K562 (cell line): ENCODE measurements around the gene CYSTM1. TPM values are rescaled to one million over a fixed set of nuclear protein-coding genes. Genes with fewer than 3 reads are reported as not detected.

ENCODE experiments used
- BRF1 ChIP-seq: IDR thresholded peaks from 3 replicates; pipeline ENCODE4 v1.6.1; 2011; ENCODE audit warnings: borderline replicate concordance, mild to moderate bottlenecking; ENCODE audit not compliant: insufficient read length; ENCODE audit errors: extremely low read depth
- ELF1 ChIP-seq: fragments of 200-800 bp; sonication (Bioruptor generic); IDR thresholded peaks from 2 replicates; pipeline ENCODE4 v1.6.1; 2016; ENCODE audit warnings: missing genetic modification characterization, missing compliant biosample characterization
- ETV1 ChIP-seq: fragments of 450-650 bp; conservative IDR thresholded peaks from 2 replicates; pipeline ENCODE4 v1.6.1; 2016; ENCODE audit warnings: missing genetic modification characterization, control low read depth, low read depth, missing compliant biosample characterization
- GATA2 ChIP-seq: sonication (generic); formaldehyde crosslinking; IDR thresholded peaks from 2 replicates; pipeline ENCODE4 v1.4.0; 2020; ENCODE audit warnings: mild to moderate bottlenecking, missing genetic modification reagents
- GTF2E2 ChIP-seq: fragments of 200-800 bp; sonication (Bioruptor generic); IDR thresholded peaks from 2 replicates; pipeline ENCODE4 v1.6.1; 2016; ENCODE audit warnings: missing genetic modification characterization, missing compliant biosample characterization
- HDAC1 ChIP-seq, 2 experiments: fragments of 450-650 bp; IDR thresholded peaks; 2 replicates each; pipeline ENCODE4 v1.6.1; 2016 to 2017; ENCODE audit warnings: inconsistent platforms in 1 of 2, mild to moderate bottlenecking in 1 of 2, moderate library complexity in 1 of 2
- HDAC2 ChIP-seq: fragments of 450-650 bp; IDR thresholded peaks from 2 replicates; pipeline ENCODE4 v1.6.1; 2016; ENCODE audit warnings: mild to moderate bottlenecking
- MTA1 ChIP-seq: fragments of 450-650 bp; IDR thresholded peaks from 2 replicates; pipeline ENCODE4 v1.6.1; 2017; ENCODE audit warnings: borderline replicate concordance
- NCOA1 ChIP-seq: fragments of 450-650 bp; IDR thresholded peaks from 2 replicates; pipeline ENCODE4 v1.6.1; 2016; ENCODE audit warnings: low read depth
- NR2C1 ChIP-seq, 2 experiments: fragments of 450-650 bp; IDR thresholded peaks; 2 replicates each; pipeline ENCODE4 v1.6.1; 2017; ENCODE audit warnings: mild to moderate bottlenecking in 2 of 2, antibody characterized with exemption in 1 of 2, inconsistent platforms in 1 of 2, missing compliant biosample characterization in 1 of 2, missing genetic modification characterization in 1 of 2
- POLR2H ChIP-seq: IDR thresholded peaks from 2 replicates; pipeline ENCODE4 v1.6.1; 2016; ENCODE audit warnings: missing genetic modification characterization, low read depth, mild to moderate bottlenecking, control low read depth, missing compliant biosample characterization, moderate library complexity
- SIX5 ChIP-seq, 2 experiments: IDR thresholded peaks; 2 replicates each; pipeline ENCODE4 v1.6.1; 2011; ENCODE audit warnings: low read length in 2 of 2, borderline replicate concordance in 1 of 2, low read depth in 1 of 2, mild to moderate bottlenecking in 1 of 2, moderate library complexity in 1 of 2; ENCODE audit not compliant: insufficient read depth in 1 of 2
- SP1 ChIP-seq: sonication (generic); formaldehyde crosslinking; IDR thresholded peaks from 2 replicates; pipeline ENCODE4 v1.8.1; 2022; ENCODE audit warnings: mild to moderate bottlenecking, missing genetic modification reagents
- TBL1XR1 ChIP-seq, 2 experiments: IDR thresholded peaks; 2 replicates each; pipeline ENCODE4 v1.6.1; 2012; ENCODE audit warnings: improper control_type of control experiment in 2 of 2, low read length in 2 of 2, mild to moderate bottlenecking in 1 of 2
- TEAD2 ChIP-seq: fragments of 450-650 bp; IDR thresholded peaks from 2 replicates; pipeline ENCODE4 v1.6.1; 2016; ENCODE audit warnings: missing genetic modification characterization, control low read depth, missing compliant biosample characterization
- ZBTB7A ChIP-seq: IDR thresholded peaks from 2 replicates; pipeline ENCODE4 v1.6.1; 2011; ENCODE audit warnings: low read depth, mild to moderate bottlenecking, low read length, moderate library complexity, borderline replicate concordance; ENCODE audit not compliant: control insufficient read depth
- ZC3H11A ChIP-seq: IDR thresholded peaks from 2 replicates; pipeline ENCODE4 v1.6.1; 2012; ENCODE audit warnings: low read depth, low read length, improper control_type of control experiment
- ZNF175 ChIP-seq: fragments of 200-800 bp; sonication (Bioruptor generic); IDR thresholded peaks from 2 replicates; pipeline ENCODE4 v1.6.1; 2016; ENCODE audit warnings: low read depth, mild to moderate bottlenecking, missing genetic modification characterization, missing compliant biosample characterization
- ZNF316 ChIP-seq: fragments of 450-650 bp; IDR thresholded peaks from 2 replicates; pipeline ENCODE4 v1.6.1; 2016
- ZNF384 ChIP-seq: IDR thresholded peaks from 2 replicates; pipeline ENCODE4 v1.6.1; 2012; ENCODE audit warnings: low read depth, low read length, improper control_type of control experiment
- ZNF583 ChIP-seq: fragments of 250-450 bp; sonication (Bioruptor Pico); IDR thresholded peaks from 2 replicates; pipeline ENCODE4 v1.4.0; 2020
- ZNF695 ChIP-seq: fragments of 450-650 bp; formaldehyde crosslinking; IDR thresholded peaks from 2 replicates; pipeline ENCODE4 v1.4.0; 2020; ENCODE audit warnings: mild to moderate bottlenecking, moderate library complexity
- polyA plus RNA-seq, 8 experiments: library from polyadenylated mRNA; depleted of rRNA in 4 of 8; stranded (reverse) in 5 of 8; unstranded in 3 of 8; fragments of >200 nt; fragmentation: Nextera tagmentation in 2 of 8; fragmentation: Illumina TruSeq in 1 of 8; extraction: Ambion mirVana in 2 of 8; extraction: Trizol in 1 of 8; gene quantifications; 2 replicates each; pipeline versions ENCODE4 v1.2.1 to v1.2.3, GENCODE V29; 2011 to 2014; ENCODE audit warnings: inconsistent platforms in 1 of 8, missing spikeins in 1 of 8
- total RNA-seq, 7 experiments: library from RNA; depleted of rRNA in 6 of 7; stranded (reverse); fragments of >200 nt in 6 of 7; fragmentation: Illumina TruSeq in 2 of 7; extraction: Trizol in 2 of 7; gene quantifications; 2 replicates each; pipeline versions ENCODE4 v1.2.1 to v1.2.3, GENCODE V29; 2011 to 2021; ENCODE audit warnings: low replicate concordance in 1 of 7
- TF ChIP-seq, protein P1 (sequence below), 2 experiments: fragments of 450-650 bp; IDR thresholded peaks; 2 replicates each; pipeline ENCODE4 v1.6.1; 2018; ENCODE audit warnings: mild to moderate bottlenecking in 2 of 2, low read depth in 1 of 2; ENCODE audit not compliant: partially characterized antibody in 2 of 2

The CYSTM1 gene
- total and polyA plus RNA-seq, 9 of the 15 experiments (the other 6 are each of a cell fraction or from before 2014, with no cell fraction given): 76.1 to 422 (median 108) TPM

DNA sequence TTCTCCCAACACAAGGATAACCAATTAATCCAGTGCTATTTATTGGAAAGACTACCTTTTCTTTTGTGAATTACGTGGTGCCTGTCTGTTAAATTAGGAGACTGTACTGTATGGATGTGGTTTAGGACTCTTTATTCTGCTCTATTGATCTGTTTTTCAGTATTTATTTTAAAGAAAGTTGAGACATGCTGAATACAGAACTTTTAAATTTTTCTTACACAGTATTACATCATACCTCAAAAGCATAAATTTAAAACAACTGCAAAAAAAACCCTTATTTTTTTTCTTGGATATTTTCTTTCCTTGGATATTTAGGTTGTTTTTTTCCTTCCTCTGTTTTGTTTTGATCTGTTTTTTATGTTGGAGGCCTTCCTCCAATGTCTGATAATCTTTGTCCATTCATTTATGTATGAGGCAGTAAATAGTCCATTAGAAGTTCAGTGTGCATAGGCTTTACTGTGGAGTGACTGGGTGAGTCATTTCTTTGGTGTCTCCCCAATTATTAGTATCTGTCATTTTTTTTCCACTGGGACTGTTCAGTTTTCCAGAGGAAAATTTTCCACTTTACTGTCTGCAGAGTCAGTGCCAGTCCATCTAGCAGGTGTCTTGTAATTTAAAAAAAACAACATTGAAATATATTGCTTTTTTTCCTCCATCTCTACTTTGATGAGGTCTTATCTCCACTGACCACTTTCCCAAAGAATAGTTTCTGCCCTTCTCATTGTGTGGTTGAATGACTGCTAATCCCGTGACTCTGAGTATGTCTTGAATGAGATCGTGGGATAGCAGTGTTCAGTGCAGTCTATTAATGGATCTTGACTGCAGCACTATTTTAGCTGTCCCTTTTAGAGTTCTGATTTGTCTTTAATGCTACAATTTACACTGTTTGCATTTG lies 15.2 kb downstream of the CYSTM1 start (continued):
- TF ChIP-seq BRF1: no peak
- no peak for TF ChIP-seq ZNF384
- TF ChIP-seq GTF2E2 (tag): peak; percentile 25; the same call in 1 of the 2 replicates
- TF ChIP-seq NCOA1: 0 out of 2 replicates have a peak, but pooled peaks have one; percentile 35
- no peak for TF ChIP-seq ZNF316
- TF ChIP-seq HDAC1 (IDR thresholded peaks at IDR 0.05): peak in 1 of 2 experiments; percentile 55; a peak in 1 of 4 replicates
- TF ChIP-seq, protein P1, sequence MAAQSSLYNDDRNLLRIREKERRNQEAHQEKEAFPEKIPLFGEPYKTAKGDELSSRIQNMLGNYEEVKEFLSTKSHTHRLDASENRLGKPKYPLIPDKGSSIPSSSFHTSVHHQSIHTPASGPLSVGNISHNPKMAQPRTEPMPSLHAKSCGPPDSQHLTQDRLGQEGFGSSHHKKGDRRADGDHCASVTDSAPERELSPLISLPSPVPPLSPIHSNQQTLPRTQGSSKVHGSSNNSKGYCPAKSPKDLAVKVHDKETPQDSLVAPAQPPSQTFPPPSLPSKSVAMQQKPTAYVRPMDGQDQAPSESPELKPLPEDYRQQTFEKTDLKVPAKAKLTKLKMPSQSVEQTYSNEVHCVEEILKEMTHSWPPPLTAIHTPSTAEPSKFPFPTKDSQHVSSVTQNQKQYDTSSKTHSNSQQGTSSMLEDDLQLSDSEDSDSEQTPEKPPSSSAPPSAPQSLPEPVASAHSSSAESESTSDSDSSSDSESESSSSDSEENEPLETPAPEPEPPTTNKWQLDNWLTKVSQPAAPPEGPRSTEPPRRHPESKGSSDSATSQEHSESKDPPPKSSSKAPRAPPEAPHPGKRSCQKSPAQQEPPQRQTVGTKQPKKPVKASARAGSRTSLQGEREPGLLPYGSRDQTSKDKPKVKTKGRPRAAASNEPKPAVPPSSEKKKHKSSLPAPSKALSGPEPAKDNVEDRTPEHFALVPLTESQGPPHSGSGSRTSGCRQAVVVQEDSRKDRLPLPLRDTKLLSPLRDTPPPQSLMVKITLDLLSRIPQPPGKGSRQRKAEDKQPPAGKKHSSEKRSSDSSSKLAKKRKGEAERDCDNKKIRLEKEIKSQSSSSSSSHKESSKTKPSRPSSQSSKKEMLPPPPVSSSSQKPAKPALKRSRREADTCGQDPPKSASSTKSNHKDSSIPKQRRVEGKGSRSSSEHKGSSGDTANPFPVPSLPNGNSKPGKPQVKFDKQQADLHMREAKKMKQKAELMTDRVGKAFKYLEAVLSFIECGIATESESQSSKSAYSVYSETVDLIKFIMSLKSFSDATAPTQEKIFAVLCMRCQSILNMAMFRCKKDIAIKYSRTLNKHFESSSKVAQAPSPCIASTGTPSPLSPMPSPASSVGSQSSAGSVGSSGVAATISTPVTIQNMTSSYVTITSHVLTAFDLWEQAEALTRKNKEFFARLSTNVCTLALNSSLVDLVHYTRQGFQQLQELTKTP (IDR thresholded peaks at IDR 0.05; ENCODE audit: low read depth in 1 of 2, partially characterized antibody in 2 of 2): peak in 1 of 2 experiments; percentile 76
- no peak for TF ChIP-seq NR2C1 (IDR thresholded peaks at IDR 0.05)
- TF ChIP-seq NR2C1 (tag; IDR thresholded peaks at IDR 0.05): 0 out of 2 replicates have a peak, but pooled peaks have one; percentile 23
- no peak for TF ChIP-seq SIX5 (IDR thresholded peaks at IDR 0.05; ENCODE audit: borderline replicate concordance in 1 of 2, insufficient read depth in 1 of 2, low read depth in 1 of 2, low read length in 2 of 2)
- TF ChIP-seq SP1 (CRISPR knock-in tag): peak; percentile 47; the same call in 1 of the 2 replicates
- no peak for TF ChIP-seq ZC3H11A
- peak; percentile 59 for TF ChIP-seq POLR2H (tag)
- TF ChIP-seq ZNF175 (CRISPR knock-in tag): no peak; the same call in none of the 2 replicates
- TF ChIP-seq ZBTB7A: no peak
- TF ChIP-seq ZNF583 (CRISPR knock-in tag): no peak
- peak; percentile 77 for TF ChIP-seq GATA2 (CRISPR knock-in tag)
- peak; percentile 30; the same call in 1 of the 2 replicates for TF ChIP-seq ETV1 (tag)
- peak in 1 of 2 experiments; percentile 55; a peak in 2 of 4 replicates for TF ChIP-seq TBL1XR1 (IDR thresholded peaks at IDR 0.05; ENCODE audit: low read length in 2 of 2)
- TF ChIP-seq ELF1 (tag): 0 out of 2 replicates have a peak, but pooled peaks have one; percentile 37
- TF ChIP-seq MTA1: 0 out of 2 replicates have a peak, but pooled peaks have one; percentile 45
- TF ChIP-seq HDAC2: 0 out of 2 replicates have a peak, but pooled peaks have one; percentile 76
- TF ChIP-seq TEAD2 (tag): no peak
- TF ChIP-seq ZNF695 (CRISPR knock-in tag): no peak
